ENCODE data around the gene GAS2L3. TPM values are rescaled to one million over a fixed set of nuclear protein-coding genes. Genes with fewer than 3 reads are reported as not detected.

Gene GAS2L3
- total and polyA plus RNA-seq, 2 donors = 2.0 to 60.9 TPM

DNA sequence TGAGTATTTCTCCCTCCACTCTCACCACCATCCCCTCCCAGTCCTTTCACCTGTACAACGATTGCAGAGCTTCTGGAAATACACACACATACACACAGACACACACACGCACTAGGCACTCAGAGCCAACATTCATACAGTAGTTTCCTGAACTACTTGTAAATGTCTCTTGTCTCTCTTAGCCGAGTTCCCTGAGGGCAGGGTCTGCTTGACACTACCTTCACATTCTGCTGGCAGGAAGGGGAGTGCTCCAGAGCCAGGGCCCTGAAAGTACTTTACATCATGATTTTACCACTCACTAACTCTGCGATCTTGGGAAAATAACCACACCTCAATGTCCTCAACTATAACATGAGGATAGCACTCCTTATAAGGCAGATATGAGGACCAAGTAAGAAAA lies 82.7 kb downstream of the GAS2L3 start:
- Histone ChIP-seq H3K36me3 (ENCODE audit: insufficient read depth) (no peaks in the 10 kb centered on the region), H3K27ac (ENCODE audit: low read depth) (no peak overlapping the region), H3K4me3 (ENCODE audit: low read depth, low read length) (no peak overlapping the region), H3K4me1 (ENCODE audit: insufficient read depth) (no peaks in the 10 kb centered on the region)
- 68% methylated on average over 4 of the region's 4 CpGs for WGBS
- DNase-seq (ENCODE audit: extremely low spot score) = no peak

DNA sequence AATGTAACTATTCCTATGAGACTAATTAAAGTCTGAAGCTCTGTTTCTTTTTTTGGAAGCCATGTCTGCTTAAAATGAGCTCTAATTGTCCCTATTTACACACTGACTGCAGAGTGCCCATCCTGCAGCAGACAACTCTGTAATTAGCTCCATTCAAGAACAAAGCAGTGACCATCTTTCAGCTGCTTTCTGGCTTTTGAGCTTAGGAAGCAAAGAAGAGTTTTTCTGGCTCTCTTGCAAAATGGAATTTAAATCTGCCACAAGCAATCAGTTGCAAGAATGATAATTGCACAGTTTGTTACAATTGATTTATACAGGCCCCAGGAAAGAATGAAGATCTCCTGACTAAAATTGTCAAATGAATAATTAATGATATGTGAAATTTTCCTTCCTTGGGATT lies 83.4 kb downstream of the GAS2L3 start:
- DNase-seq (ENCODE audit: extremely low spot score) = no peak
- Histone ChIP-seq H3K36me3 (ENCODE audit: insufficient read depth) (no peaks in the 10 kb centered on the region), H3K27ac (ENCODE audit: low read depth) (no peak overlapping the region), H3K4me1 (ENCODE audit: insufficient read depth) (no peaks in the 10 kb centered on the region), H3K4me3 (ENCODE audit: low read depth, low read length) (no peak overlapping the region)

- Histone ChIP-seq H3K36me3 (ENCODE audit: insufficient read depth) (no peaks in the 10 kb centered on the region), H3K27ac (ENCODE audit: low read depth) (no peak overlapping the region), H3K4me3 (ENCODE audit: low read depth, low read length) (no peak overlapping the region), H3K4me1 (ENCODE audit: insufficient read depth) (no peaks in the 10 kb centered on the region)
- DNase-seq (ENCODE audit: extremely low spot score) = no peak
- 47% methylated on average over 6 of the region's 6 CpGs for WGBS
Observed at GRCh38 chr12:100661300-100661951, 87.9 kb downstream of the GAS2L3 start.

GRCh38 chr12:100666588-100666987 lies 93.1 kb downstream of the GAS2L3 start:
- no peak overlapping the region for H3K4me3 ChIP-seq (ENCODE audit: low read depth, low read length)
- no peak overlapping the region for H3K27ac ChIP-seq (ENCODE audit: low read depth)
- no peak for DNase-seq (ENCODE audit: extremely low spot score)
- H3K4me1 ChIP-seq (ENCODE audit: insufficient read depth) = no peaks in the 10 kb centered on the region
- H3K36me3 ChIP-seq (ENCODE audit: insufficient read depth) = no peaks in the 10 kb centered on the region
- 52% methylated on average over 2 of the region's 2 CpGs for WGBS

- Histone ChIP-seq H3K27ac (ENCODE audit: low read depth) (no peak overlapping the region), H3K4me3 (ENCODE audit: low read depth, low read length) (no peak overlapping the region), H3K36me3 (ENCODE audit: insufficient read depth) (no peaks in the 10 kb centered on the region), H3K4me1 (ENCODE audit: insufficient read depth) (no peaks in the 10 kb centered on the region)
- WGBS = 31% methylated on average over 9 of the region's 9 CpGs
- DNase-seq (ENCODE audit: extremely low spot score) = no peak
Observed at GRCh38 chr12:100668945-100669536, 95.6 kb downstream of the GAS2L3 start.

GRCh38 chr12:100669922-100670321 lies 96.4 kb downstream of the GAS2L3 start:
- DNase-seq (ENCODE audit: extremely low spot score) = peak; percentile 13
- H3K4me3 ChIP-seq (ENCODE audit: low read depth, low read length) = no peak overlapping the region
- H3K27ac ChIP-seq (ENCODE audit: low read depth) = no peak overlapping the region
- 64% methylated on average over 4 of the region's 4 CpGs for WGBS
- no peaks in the 10 kb centered on the region for H3K36me3 ChIP-seq (ENCODE audit: insufficient read depth)
- no peaks in the 10 kb centered on the region for H3K4me1 ChIP-seq (ENCODE audit: insufficient read depth)

DNA sequence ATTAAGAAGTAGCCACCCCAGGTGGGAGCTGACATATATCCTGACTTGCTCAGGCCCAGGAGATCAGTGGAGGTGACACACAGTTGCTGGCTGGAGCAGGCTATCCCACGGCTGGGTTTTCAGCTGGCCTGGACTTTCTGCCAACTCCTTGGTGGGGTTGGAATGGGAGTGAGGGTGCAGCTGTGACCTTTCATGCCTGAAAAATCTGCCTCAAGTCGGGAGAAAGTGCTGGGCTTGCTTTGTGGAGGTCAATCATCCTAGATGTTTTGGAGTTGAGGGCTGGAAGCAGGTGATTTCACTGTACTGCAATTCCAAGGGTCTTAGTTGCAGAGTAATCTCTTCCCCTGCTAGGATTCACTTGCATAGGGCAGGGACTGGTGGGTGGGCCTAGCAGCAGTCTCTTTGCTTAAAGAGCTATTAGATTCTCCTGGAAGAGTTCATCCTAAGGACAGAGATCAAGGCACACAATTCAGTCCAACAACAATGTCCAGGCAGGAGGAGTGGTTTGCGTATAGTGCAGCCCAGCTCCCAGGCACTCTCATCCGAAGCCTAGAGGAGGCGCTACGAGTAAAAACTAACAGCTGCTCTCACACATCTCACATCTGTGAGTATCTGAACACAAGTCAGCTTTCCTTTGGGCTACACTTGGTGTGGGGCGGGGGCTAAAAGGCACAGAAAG lies 98.1 kb downstream of the GAS2L3 start:
- no peak for DNase-seq (ENCODE audit: extremely low spot score)
- Histone ChIP-seq H3K4me3 (ENCODE audit: low read depth, low read length) (no peak overlapping the region), H3K36me3 (ENCODE audit: insufficient read depth) (no peaks in the 10 kb centered on the region), H3K27ac (ENCODE audit: low read depth) (no peak overlapping the region), H3K4me1 (ENCODE audit: insufficient read depth) (no peaks in the 10 kb centered on the region)
- 71% methylated on average over 7 of the region's 7 CpGs for WGBS

- no peak overlapping the region for H3K4me3 ChIP-seq (ENCODE audit: low read depth, low read length)
- DNase-seq (ENCODE audit: extremely low spot score) = no peak
- 73% methylated on average over 2 of the region's 2 CpGs for WGBS
Observed at GRCh38 chr12:100672075-100672592, 98.7 kb downstream of the GAS2L3 start.

DNA sequence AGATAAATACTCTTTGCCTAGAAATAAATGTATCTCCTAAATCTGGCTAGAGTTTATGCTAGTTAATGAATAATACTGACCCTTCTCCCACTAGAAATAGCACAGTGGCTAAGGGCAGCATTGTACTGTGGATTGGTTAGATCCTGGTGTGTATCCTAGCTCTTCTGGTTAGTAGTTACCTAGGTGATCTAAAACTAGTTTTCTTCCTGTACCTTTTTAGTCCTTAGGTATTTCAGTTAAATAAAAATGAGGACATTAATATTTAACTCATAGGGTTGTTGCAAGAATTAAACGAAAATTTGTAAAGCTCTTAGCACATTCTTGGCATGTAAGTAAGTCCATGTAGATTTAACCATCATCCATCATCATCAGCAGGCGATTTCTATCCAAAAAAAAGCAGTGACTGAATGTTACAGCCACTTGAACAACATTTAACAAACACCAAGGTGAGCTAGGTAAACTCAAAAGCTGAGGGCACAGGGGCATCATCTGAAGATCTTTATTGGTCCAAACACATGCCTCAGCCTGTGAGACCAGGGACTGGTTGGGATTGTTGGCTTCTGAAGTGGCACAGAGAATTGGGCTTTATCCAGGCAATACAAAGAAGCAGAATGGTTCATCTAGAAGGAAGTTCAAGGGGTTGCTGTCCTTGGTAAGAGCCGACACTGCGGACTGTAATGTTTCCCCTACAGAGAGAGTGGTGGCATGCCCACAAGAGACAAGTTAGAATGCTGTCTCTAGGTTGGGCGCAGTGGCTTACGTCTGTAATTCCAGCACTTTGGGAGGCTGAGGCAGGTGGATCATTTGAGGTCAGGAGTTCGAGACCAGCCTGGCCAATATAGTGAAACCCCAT lies 100.8 kb downstream of the GAS2L3 start:
- WGBS = 65% methylated on average over 7 of the region's 7 CpGs
- DNase-seq (ENCODE audit: extremely low spot score) = no peak
- Histone ChIP-seq H3K27ac (ENCODE audit: low read depth) (no peak overlapping the region), H3K4me3 (ENCODE audit: low read depth, low read length) (no peak overlapping the region), H3K4me1 (ENCODE audit: insufficient read depth) (no peaks in the 10 kb centered on the region), H3K36me3 (ENCODE audit: insufficient read depth) (no peaks in the 10 kb centered on the region)

More at GRCh38 chr12:100672075-100672592, 98.7 kb downstream of the GAS2L3 start:
- H3K27ac ChIP-seq (ENCODE audit: low read depth) = no peak overlapping the region
- H3K36me3 ChIP-seq (ENCODE audit: insufficient read depth) = no peaks in the 10 kb centered on the region
- no peaks in the 10 kb centered on the region for H3K4me1 ChIP-seq (ENCODE audit: insufficient read depth)

Small RNA genes lying within 50 kb of the gene (small RNA-seq; reads per million reads assigned to genes)
- not detected for gene AC010200.2

Other genes with a start within 250 kb of the GAS2L3 start
- gene SLC17A8, start 216.6 kb upstream of the GAS2L3 start, total RNA-seq = 0.95 TPM
- gene SLC17A8, start 216.6 kb upstream of the GAS2L3 start, polyA plus RNA-seq = 0.05 TPM
- 3.2 TPM for gene NR1H4, start 99.8 kb upstream of the GAS2L3 start, total RNA-seq
- 1.9 TPM for gene NR1H4, start 99.8 kb upstream of the GAS2L3 start, polyA plus RNA-seq
- gene ANO4, start 221.1 kb downstream of the GAS2L3 start, total RNA-seq = 3.5 TPM
- gene ANO4, start 221.1 kb downstream of the GAS2L3 start, polyA plus RNA-seq = 1.1 TPM